ENCODE data around the gene GALNT10. TPM values are rescaled to one million over a fixed set of nuclear protein-coding genes. Genes with fewer than 3 reads are reported as not detected.

The GALNT10 gene
- total and polyA plus RNA-seq, 2 of the 8 experiments (the other 6 are each of a cell fraction or from before 2014, with no cell fraction given): 4.6 to 15.5 TPM

GRCh38 chr5:154178661-154179060, 11.9 kb upstream of the GALNT10 start:
- H3K23me2 ChIP-seq (ENCODE audit: low read depth, low read length): no peaks in the 10 kb centered on the region; the same call in 1 of the 2 replicates
- H2BK120ac ChIP-seq (replicated peaks; ENCODE audit: low read depth, low read length): no peak overlapping the region
- H3K4me1 ChIP-seq (replicated peaks in 1 of 4; ENCODE audit: control insufficient read depth in 3 of 4, insufficient read depth in 4 of 4, low read length in 3 of 4): no peaks in the 10 kb centered on the region; a peak in 1 of 7 replicates
- H4K91ac ChIP-seq (replicated peaks; ENCODE audit: insufficient read length, low read length): no peak overlapping the region
- no peak overlapping the region for H3K4me2 ChIP-seq (ENCODE audit: insufficient read depth in 1 of 2, low read depth in 2 of 2, low read length in 2 of 2)
- H3K9me3 ChIP-seq (ENCODE audit: insufficient read depth in 2 of 2, low read depth in 1 of 2, low read length in 1 of 2): no peaks in the 10 kb centered on the region
- no peak overlapping the region for H3K9ac ChIP-seq (replicated peaks in 1 of 4; ENCODE audit: extremely low read depth in 1 of 4, low read depth in 3 of 4, low read length in 3 of 4)
- H2BK5ac ChIP-seq (ENCODE audit: low read depth, low read length): no peak overlapping the region
- H3K79me2 ChIP-seq (ENCODE audit: control insufficient read depth in 1 of 2, insufficient read depth in 2 of 2, low read length in 2 of 2): no peaks in the 10 kb centered on the region
- no peaks in the 10 kb centered on the region for H3K36me3 ChIP-seq (ENCODE audit: control insufficient read depth in 2 of 4, insufficient read depth in 4 of 4, low read length in 3 of 4)
- no peak overlapping the region for H2BK20ac ChIP-seq (ENCODE audit: low read length)
- no peaks in the 10 kb centered on the region for H3K79me1 ChIP-seq (ENCODE audit: low read depth, low read length)
- H2BK12ac ChIP-seq (ENCODE audit: low read depth, low read length): no peak overlapping the region
- CTCF ChIA-PET (ENCODE audit: partially characterized antibody): interaction anchor here (0.7 to 15.1 kb wide), 12 partner anchors 10 to 225 kb away, joined by 3 to 211 read pairs (median 17); partner anchors contain the start of gene GALNT10
- no peak overlapping the region for H3K14ac ChIP-seq (ENCODE audit: insufficient read length)
- no peak overlapping the region for H2AK5ac ChIP-seq (ENCODE audit: low read depth, low read length)
- no peak overlapping the region for H2AFZ ChIP-seq (ENCODE audit: low read length)
- H4K8ac ChIP-seq (ENCODE audit: extremely low read depth, insufficient read depth, low read length): no peak overlapping the region
- FAIRE-seq: no peak
- DNase-seq (ENCODE audit: low read depth in 1 of 2, low spot score in 2 of 2): no peak
- WGBS, 2 experiments (ENCODE audit: extremely low coverage in 1 of 2, insufficient coverage in 1 of 2, insufficient read length in 1 of 2, insufficient replicate concordance in 2 of 2, low coverage in 1 of 2, low lambda C conversion rate in 2 of 2, missing lambda C conversion rate in 1 of 2): 68% methylated on average over 2 of the region's 2 CpGs; no CpG with 5 or more reads in 1 of the 2 experiments
- no peaks in the 10 kb centered on the region for H4K20me1 ChIP-seq (replicated peaks in 1 of 2; ENCODE audit: control insufficient read depth in 1 of 2, insufficient read depth in 2 of 2, low read length in 2 of 2)
- H3K27ac ChIP-seq (ENCODE audit: low read depth, low read length): no peak overlapping the region
- H3K4ac ChIP-seq (replicated peaks; ENCODE audit: insufficient read length, low read depth, low read length): no peak overlapping the region
- no peak overlapping the region for H3K4me3 ChIP-seq (ENCODE audit: extremely low read depth in 1 of 4, insufficient read depth in 2 of 4, low read depth in 3 of 4, low read length in 4 of 4)
- H3K18ac ChIP-seq (ENCODE audit: extremely low read depth, low read length): no peak overlapping the region
- H3K27me3 ChIP-seq (replicated peaks in 1 of 4; ENCODE audit: control insufficient read depth in 3 of 4, extremely low read depth in 1 of 4, insufficient read depth in 3 of 4, low read length in 3 of 4): no peaks in the 10 kb centered on the region
- no peak overlapping the region for H3K23ac ChIP-seq (ENCODE audit: insufficient read length)
- no peak overlapping the region for H3K56ac ChIP-seq (replicated peaks; ENCODE audit: insufficient read length, low read depth, low read length)
- H4K5ac ChIP-seq (ENCODE audit: insufficient read length, low read depth, low read length): no peak overlapping the region
- POLR2A ChIA-PET (ENCODE audit: partially characterized antibody): interaction anchor here (0.8 kb wide), 1 partner anchor 440 kb away, joined by 4 read pairs; no protein-coding TSS in a partner anchor
- H2BK15ac ChIP-seq (ENCODE audit: low read length): no peak overlapping the region
- TF ChIP-seq HDAC6 (IDR thresholded peaks at IDR 0.05; ENCODE audit: low read depth, low read length) (no peak), CREB1 (IDR thresholded peaks at IDR 0.05) (no peak), E2F6 (IDR thresholded peaks at IDR 0.05) (no peak), BCL11A (IDR thresholded peaks at IDR 0.05; ENCODE audit: low read depth in 2 of 2, low read length in 2 of 2) (no peak), TEAD4 (IDR thresholded peaks at IDR 0.05; ENCODE audit: low read depth, low read length) (no peak), EP300 (IDR thresholded peaks at IDR 0.05; ENCODE audit: borderline replicate concordance in 1 of 2, low read depth in 2 of 2, low read length in 2 of 2) (no peak)
